AG20443 (cell line): Measurements from ENCODE around the gene LRP8.

ENCODE experiments used
- DNase-seq: peaks from one replicate; pipeline ENCODE4 v3.0.0; 2012; ENCODE audit warnings: low spot score, mixed read lengths

LRP8 gene

GRCh38 chr1:53328009-53328461 is at the start of gene LRP8:
Gene LRP8 (minus strand): TSS chr1:53328070. CDS start chr1:53327912, 158 bp downstream.
- DNase-seq, result peak; percentile 98

GRCh38 chr1:53377438-53377841 is 49.6 kb upstream of the LRP8 start:
- DNase-seq, result peak; percentile 7

GRCh38 chr1:53376742-53377437 is 49.0 kb upstream of the LRP8 start:
- DNase-seq, result peak; percentile 5

GRCh38 chr1:53376041-53376461 is 48.2 kb upstream of the LRP8 start:
- DNase-seq, result peak; percentile 28

- peak; percentile 3 for DNase-seq
Observed at GRCh38 chr1:53375440-53375839, 47.6 kb upstream of the LRP8 start.

GRCh38 chr1:53373246-53373645 is 45.4 kb upstream of the LRP8 start:
- no peak for DNase-seq

- no peak for DNase-seq
Observed at GRCh38 chr1:53372501-53372951, 44.7 kb upstream of the LRP8 start.

- DNase-seq, result no peak
Observed at GRCh38 chr1:53371851-53372250, 44.0 kb upstream of the LRP8 start.

GRCh38 chr1:53371121-53371666 is 43.3 kb upstream of the LRP8 start:
- no peak for DNase-seq

- no peak for DNase-seq
Observed at GRCh38 chr1:53370369-53370961, 42.6 kb upstream of the LRP8 start.

GRCh38 chr1:53369761-53370160 is 41.9 kb upstream of the LRP8 start:
- DNase-seq, result no peak

- DNase-seq, result no peak
Observed at GRCh38 chr1:53369034-53369750, 41.3 kb upstream of the LRP8 start.

GRCh38 chr1:53368314-53369033 is 40.6 kb upstream of the LRP8 start:
- no peak for DNase-seq

GRCh38 chr1:53367503-53368313 is 39.8 kb upstream of the LRP8 start:
- no peak for DNase-seq

- DNase-seq, result no peak
Observed at GRCh38 chr1:53366901-53367502, 39.1 kb upstream of the LRP8 start.

GRCh38 chr1:53365437-53366063 is 37.7 kb upstream of the LRP8 start:
- no peak for DNase-seq

GRCh38 chr1:53362851-53363642 is 35.2 kb upstream of the LRP8 start:
- no peak for DNase-seq

- DNase-seq, result no peak
Observed at GRCh38 chr1:53362270-53362669, 34.4 kb upstream of the LRP8 start.

- DNase-seq, result no peak
Observed at GRCh38 chr1:53361541-53361961, 33.7 kb upstream of the LRP8 start.
